Vagina (tissue), 2 donors: ENCODE results near the gene RNF114. TPM values are rescaled to one million over a fixed set of nuclear protein-coding genes. Genes with fewer than 3 reads are reported as not detected.
"Not testable (repeated sequence)": the region's sequence is repeated elsewhere in the genome, so short reads cannot be mapped to it uniquely, and the experiment has no call there.

ENCODE experiments used
- DNase-seq, 2 donors: peaks; one replicate each; pipeline ENCODE4 v3.0.0-alpha.2; 2017; ENCODE audit errors: extremely low spot score in 2 of 2
- H3K27ac ChIP-seq: fragments of 200-600 bp; sonication (generic); one replicate; pipeline ENCODE4 v1.5.1; 2019
- H3K27me3 ChIP-seq: fragments of 200-600 bp; sonication (generic); one replicate; pipeline ENCODE4 v1.5.1; 2019
- H3K36me3 ChIP-seq, 2 donors: fragments of 200-600 bp; sonication (generic); one replicate each; pipeline ENCODE4 v1.5.1; 2017 to 2019
- H3K4me1 ChIP-seq: fragments of 200-600 bp; sonication (generic); one replicate; pipeline ENCODE4 v1.5.1; 2019
- H3K4me3 ChIP-seq, 2 donors: fragments of 200-600 bp; sonication (generic); 1 replicate in 1 of 2; 2 replicates in 1 of 2; pipeline ENCODE4 v1.5.1; 2016 to 2019
- H3K9me3 ChIP-seq: fragments of 200-600 bp; sonication (generic); one replicate; pipeline ENCODE4 v1.5.1; 2019
- POLR2A ChIP-seq, 2 donors: fragments of 450-650 bp; IDR thresholded peaks; one replicate each; pipeline ENCODE4 v1.6.1; 2017; ENCODE audit warnings: antibody characterized with exemption in 2 of 2, mild to moderate bottlenecking in 2 of 2, moderate library complexity in 2 of 2
- POLR2AphosphoS5 ChIP-seq, 2 donors: sonication (generic); formaldehyde crosslinking; IDR thresholded peaks; one replicate each; pipeline ENCODE4 v1.9.0; 2017; ENCODE audit warnings: antibody characterized with exemption in 2 of 2, mild to moderate bottlenecking in 2 of 2, low read depth in 1 of 2; ENCODE audit not compliant: insufficient read depth in 1 of 2
- intact Hi-C: fragments of 100-400 bp; cut with DNase I; formaldehyde crosslinking; loops from one replicate; pipeline ENCODE4 v1.15.1; 2023
- total RNA-seq: library from RNA; depleted of rRNA; stranded (reverse); fragments of >200 nt; gene quantifications from one replicate; pipeline ENCODE4 v1.2.3, GENCODE V29; 2016
- TF ChIP-seq, protein P1 (sequence below), 3 experiments: fragments of 450-650 bp in 2 of 3; fragments of 200-600 bp in 1 of 3; sonication (generic) in 1 of 3; IDR thresholded peaks; one replicate each; pipeline ENCODE4 v1.5.1; 2017 to 2019; ENCODE audit warnings: antibody characterized with exemption in 3 of 3, mild to moderate bottlenecking in 2 of 3, moderate library complexity in 2 of 3

Gene RNF114
- total RNA-seq, 1 donor from 2014 or later, result 153 TPM

DNA sequence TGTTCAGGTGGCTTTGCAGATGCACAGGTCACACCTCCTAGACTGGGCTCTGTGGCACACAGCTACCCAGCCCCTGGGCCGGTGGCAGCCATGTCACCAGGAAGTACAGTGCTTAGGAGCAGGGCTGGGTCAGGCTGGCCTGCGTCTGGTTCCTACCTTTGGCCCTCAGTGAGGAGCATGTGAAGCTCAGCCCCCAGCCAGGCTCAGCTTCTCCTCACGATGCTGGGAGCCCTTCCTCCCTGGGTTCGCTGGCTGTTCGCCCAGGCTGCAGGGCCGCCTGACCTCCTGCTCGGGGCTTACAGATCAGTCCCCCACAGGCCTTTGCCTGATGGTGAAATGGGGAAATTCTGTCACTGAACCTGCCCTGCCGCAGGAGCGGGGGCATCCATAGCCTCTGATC lies 43.9 kb upstream of the RNF114 start:
- TF ChIP-seq POLR2AphosphoS5 (IDR thresholded peaks at IDR 0.05; ENCODE audit: insufficient read depth in 1 of 2, low read depth in 1 of 2), result no peak
- no peak for TF ChIP-seq POLR2A (IDR thresholded peaks at IDR 0.05)
- TF ChIP-seq, protein P1, sequence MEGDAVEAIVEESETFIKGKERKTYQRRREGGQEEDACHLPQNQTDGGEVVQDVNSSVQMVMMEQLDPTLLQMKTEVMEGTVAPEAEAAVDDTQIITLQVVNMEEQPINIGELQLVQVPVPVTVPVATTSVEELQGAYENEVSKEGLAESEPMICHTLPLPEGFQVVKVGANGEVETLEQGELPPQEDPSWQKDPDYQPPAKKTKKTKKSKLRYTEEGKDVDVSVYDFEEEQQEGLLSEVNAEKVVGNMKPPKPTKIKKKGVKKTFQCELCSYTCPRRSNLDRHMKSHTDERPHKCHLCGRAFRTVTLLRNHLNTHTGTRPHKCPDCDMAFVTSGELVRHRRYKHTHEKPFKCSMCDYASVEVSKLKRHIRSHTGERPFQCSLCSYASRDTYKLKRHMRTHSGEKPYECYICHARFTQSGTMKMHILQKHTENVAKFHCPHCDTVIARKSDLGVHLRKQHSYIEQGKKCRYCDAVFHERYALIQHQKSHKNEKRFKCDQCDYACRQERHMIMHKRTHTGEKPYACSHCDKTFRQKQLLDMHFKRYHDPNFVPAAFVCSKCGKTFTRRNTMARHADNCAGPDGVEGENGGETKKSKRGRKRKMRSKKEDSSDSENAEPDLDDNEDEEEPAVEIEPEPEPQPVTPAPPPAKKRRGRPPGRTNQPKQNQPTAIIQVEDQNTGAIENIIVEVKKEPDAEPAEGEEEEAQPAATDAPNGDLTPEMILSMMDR (IDR thresholded peaks at IDR 0.05), result no peak
- Histone ChIP-seq H3K36me3 (peaks cover 0 to 11% of the 10 kb centered on the region in 2 donors), H3K27ac (no peak overlapping the region), H3K9me3 (no peaks in the 10 kb centered on the region), H3K27me3 (no peaks in the 10 kb centered on the region), H3K4me1 (peaks cover 12% of the 10 kb centered on the region), H3K4me3 (no peak overlapping the region)
- no peak for DNase-seq
- intact Hi-C loops, result no loop called here

DNA sequence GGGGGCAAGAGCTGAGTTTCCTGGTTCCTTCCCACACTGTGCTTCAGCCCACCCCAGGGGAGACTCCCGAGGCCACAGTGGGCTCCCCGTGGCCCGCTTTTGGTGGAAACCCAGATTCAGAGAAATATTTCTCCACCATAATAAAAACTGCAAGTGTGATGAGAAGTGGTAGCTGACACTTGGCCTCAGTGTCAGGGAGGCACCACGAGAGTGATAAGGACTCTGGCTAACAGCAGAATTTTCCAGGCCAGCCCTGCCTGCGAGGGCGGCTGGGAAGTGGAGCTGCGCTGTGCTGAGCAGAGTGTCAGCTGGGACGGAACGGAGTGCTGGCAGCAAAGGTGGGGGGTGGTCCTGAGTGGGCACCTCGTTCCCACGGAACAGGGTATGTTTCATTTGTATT lies 43.4 kb upstream of the RNF114 start:
- peaks cover 0 to 6% of the 10 kb centered on the region in 2 donors for H3K36me3 ChIP-seq
- H3K27ac ChIP-seq, result no peak overlapping the region
- intact Hi-C loops, result no loop called here
- TF ChIP-seq POLR2A (IDR thresholded peaks at IDR 0.05), result no peak
- no peak for TF ChIP-seq POLR2AphosphoS5 (IDR thresholded peaks at IDR 0.05; ENCODE audit: insufficient read depth in 1 of 2, low read depth in 1 of 2)
- TF ChIP-seq, protein P1 (IDR thresholded peaks at IDR 0.05), result no peak
- no peak overlapping the region for H3K4me3 ChIP-seq
- H3K9me3 ChIP-seq, result no peaks in the 10 kb centered on the region
- H3K27me3 ChIP-seq, result no peaks in the 10 kb centered on the region
- DNase-seq, result no peak
- H3K4me1 ChIP-seq, result peaks cover 8% of the 10 kb centered on the region

DNA sequence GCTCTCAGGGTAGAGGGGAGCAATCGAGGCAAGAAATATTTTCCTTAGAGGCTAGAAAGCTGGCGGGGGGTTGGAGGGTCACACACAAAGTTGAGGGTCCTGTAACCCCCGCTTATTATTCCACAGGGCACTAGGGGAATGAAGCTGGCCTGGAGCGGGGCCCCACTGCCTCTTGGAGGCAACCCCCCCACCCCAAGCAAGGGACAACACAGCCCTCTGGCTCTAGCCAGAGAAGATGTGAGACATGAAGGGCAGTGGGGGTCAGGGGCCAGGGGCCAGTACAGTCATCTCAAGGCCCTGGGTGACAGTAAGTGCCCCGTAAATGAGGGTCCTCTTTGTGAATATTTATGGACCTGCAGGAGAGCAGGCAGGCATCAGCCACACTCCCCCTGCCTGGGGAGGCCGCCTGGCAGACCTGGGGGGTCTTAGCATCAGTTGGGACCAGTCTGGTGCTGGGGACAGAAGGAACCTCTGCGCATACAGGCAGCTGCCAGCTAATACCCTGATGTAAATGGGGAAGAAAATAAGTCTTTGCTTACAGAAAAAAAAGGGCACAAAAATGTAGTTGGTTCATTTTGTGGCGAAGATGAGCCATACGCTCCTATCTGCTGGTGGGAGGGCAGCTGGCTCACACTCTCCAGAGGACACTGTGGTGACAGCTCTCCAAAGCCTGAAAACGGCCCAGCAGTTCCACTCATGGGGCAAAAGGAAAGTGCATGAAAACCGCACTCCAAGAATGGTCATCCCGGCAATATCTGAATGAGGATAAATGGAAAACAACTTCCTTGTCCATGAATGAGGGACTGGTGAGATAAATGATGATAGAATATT lies 42.7 kb upstream of the RNF114 start:
- no peak for DNase-seq
- Histone ChIP-seq H3K4me3 (no peak overlapping the region), H3K27me3 (no peaks in the 10 kb centered on the region), H3K27ac (no peak overlapping the region), H3K36me3 (no peaks in the 10 kb centered on the region), H3K4me1 (peaks cover 1% of the 10 kb centered on the region), H3K9me3 (no peaks in the 10 kb centered on the region)
- intact Hi-C loops, result no loop called here
- TF ChIP-seq POLR2AphosphoS5 (IDR thresholded peaks at IDR 0.05; ENCODE audit: insufficient read depth in 1 of 2, low read depth in 1 of 2) (no peak), POLR2A (IDR thresholded peaks at IDR 0.05) (no peak)
- TF ChIP-seq, protein P1 (IDR thresholded peaks at IDR 0.05), result no peak

DNA sequence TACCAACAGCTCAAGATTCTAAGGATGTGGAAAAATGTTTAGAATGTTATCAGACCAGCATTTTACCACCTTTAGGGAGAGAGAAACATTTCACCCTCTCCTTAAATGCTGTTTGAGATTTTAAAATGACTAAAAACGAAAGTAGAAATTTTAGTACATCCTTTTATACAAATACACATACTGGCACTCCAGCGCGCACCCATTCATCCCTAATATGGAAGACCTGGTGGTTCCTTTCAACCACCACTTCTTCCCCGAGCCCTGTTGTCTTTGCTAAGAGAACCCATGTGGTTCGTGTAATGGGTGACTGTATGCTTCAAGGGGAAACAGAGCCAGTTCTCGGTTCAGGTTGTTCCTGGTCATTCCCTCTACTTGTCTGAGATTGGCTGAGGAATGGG lies 42.1 kb upstream of the RNF114 start:
- no peaks in the 10 kb centered on the region for H3K36me3 ChIP-seq
- H3K4me1 ChIP-seq, result no peaks in the 10 kb centered on the region
- H3K27me3 ChIP-seq, result no peaks in the 10 kb centered on the region
- no peak for DNase-seq
- no peaks in the 10 kb centered on the region for H3K9me3 ChIP-seq
- H3K27ac ChIP-seq, result no peak overlapping the region
- intact Hi-C loops, result no loop called here
- TF ChIP-seq, protein P1 (IDR thresholded peaks at IDR 0.05), result no peak
- TF ChIP-seq POLR2AphosphoS5 (IDR thresholded peaks at IDR 0.05; ENCODE audit: insufficient read depth in 1 of 2, low read depth in 1 of 2) (no peak), POLR2A (IDR thresholded peaks at IDR 0.05) (no peak)
- H3K4me3 ChIP-seq, result no peak overlapping the region

DNA sequence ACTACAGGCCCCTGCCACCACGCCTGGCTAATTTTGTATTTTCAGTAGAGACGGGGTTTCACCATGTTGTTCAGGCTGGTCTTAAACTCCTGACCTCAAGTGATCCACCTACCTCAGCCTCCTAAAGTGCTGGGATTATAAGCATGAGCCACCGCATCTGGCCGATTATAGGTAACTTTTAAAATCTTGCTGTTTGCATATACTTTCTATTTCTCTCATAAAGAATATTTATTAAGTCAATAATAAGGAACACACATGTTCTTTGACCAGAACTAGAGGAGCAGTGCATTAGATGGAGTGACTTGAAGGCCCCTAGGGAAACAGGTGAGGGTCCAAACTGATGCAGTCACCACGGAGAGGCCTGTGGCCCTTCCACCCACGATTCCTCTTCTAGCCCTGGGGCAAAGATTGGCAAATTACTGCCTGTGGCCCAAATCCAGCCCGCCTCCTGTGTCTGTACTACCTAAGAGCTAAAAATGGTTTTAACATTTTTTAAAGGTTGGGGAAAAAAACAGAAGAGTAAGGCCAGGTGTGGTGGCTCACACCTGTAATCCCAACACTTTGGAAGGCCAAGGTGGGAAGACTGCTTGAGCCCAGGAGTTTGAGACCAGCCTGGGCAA lies 40.6 kb upstream of the RNF114 start:
- intact Hi-C loops, DNase-seq, H3K27ac ChIP-seq: not testable (repeated sequence)

More for the DNA sequence above, 40.6 kb upstream of the RNF114 start:
- not testable (repeated sequence) for H3K27me3 ChIP-seq, H3K36me3 ChIP-seq, H3K4me1 ChIP-seq, H3K9me3 ChIP-seq, H3K4me3 ChIP-seq
